ENCODE results near the gene RPS6KA2.

The RPS6KA2 gene

GRCh38 chr6:166639921-166640320 lies 12.9 kb upstream of the RPS6KA2 start:
- no peak overlapping the region for H3K9ac ChIP-seq (ENCODE audit: low read depth, low read length)
- TF ChIP-seq CTCF (IDR thresholded peaks at IDR 0.05; ENCODE audit: borderline replicate concordance, extremely low read depth, low read length, poor library complexity, severe bottlenecking) = no peak
- TF ChIP-seq EZH2 (IDR thresholded peaks at IDR 0.05; ENCODE audit: borderline replicate concordance, low read depth, low read length, severe bottlenecking) = no peak
- no peak for ATAC-seq (ENCODE audit: insufficient read depth, low read depth)

DNA sequence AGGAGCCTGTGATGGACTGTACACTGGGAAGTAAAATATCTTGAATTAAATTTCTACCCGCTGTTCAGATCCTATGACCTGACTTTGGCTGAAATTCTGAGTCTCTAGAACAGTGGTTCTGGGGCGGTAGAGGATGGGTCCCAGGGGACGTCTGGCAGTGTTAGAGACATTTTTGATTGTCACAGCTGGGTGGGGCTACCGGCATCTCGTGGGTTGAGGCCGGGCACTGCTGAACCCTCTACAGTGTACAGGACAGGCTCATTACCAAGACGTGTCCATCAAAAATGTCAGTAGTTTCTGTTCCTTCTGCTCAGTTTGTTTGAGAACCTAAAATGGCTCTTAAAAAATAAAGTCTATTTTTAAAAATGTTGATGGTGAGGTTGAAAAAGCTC lies 11.5 kb upstream of the RPS6KA2 start:
- Histone ChIP-seq H3K27me3 (ENCODE audit: insufficient read depth, low read length, poor library complexity) (peaks cover 5% of the 10 kb centered on the region), H4K20me1 (ENCODE audit: insufficient read depth, low read length) (no peaks in the 10 kb centered on the region), H3K4me1 (ENCODE audit: insufficient read depth, low read length) (no peaks in the 10 kb centered on the region), H3K4me2 (ENCODE audit: insufficient read depth, low read length) (no peak overlapping the region), H3K4me3 (ENCODE audit: low read depth in 1 of 2, low read length in 2 of 2) (no peak overlapping the region), H3K9ac (ENCODE audit: low read depth, low read length) (no peak overlapping the region), H3K79me2 (ENCODE audit: insufficient read depth, low read length) (no peaks in the 10 kb centered on the region), H2AFZ (ENCODE audit: low read depth, low read length) (no peak overlapping the region), H3K9me3 (ENCODE audit: insufficient read depth, low read length, severe bottlenecking) (no peaks in the 10 kb centered on the region), H3K27ac (ENCODE audit: low read length) (no peak overlapping the region), H3K36me3 (ENCODE audit: insufficient read depth, low read length) (no peaks in the 10 kb centered on the region)
- DNase-seq = no peak
- TF ChIP-seq EZH2 (IDR thresholded peaks at IDR 0.05; ENCODE audit: borderline replicate concordance, low read depth, low read length, severe bottlenecking) (no peak), CTCF (IDR thresholded peaks at IDR 0.05; ENCODE audit: borderline replicate concordance, extremely low read depth, low read length, poor library complexity, severe bottlenecking) (no peak)
- ATAC-seq (ENCODE audit: insufficient read depth, low read depth) = no peak

More at GRCh38 chr6:166639921-166640320, 12.9 kb upstream of the RPS6KA2 start:
- H3K9me3 ChIP-seq (ENCODE audit: insufficient read depth, low read length, severe bottlenecking) = no peaks in the 10 kb centered on the region
- H3K4me3 ChIP-seq (ENCODE audit: low read depth in 1 of 2, low read length in 2 of 2) = no peak overlapping the region
- H3K4me2 ChIP-seq (ENCODE audit: insufficient read depth, low read length) = no peak overlapping the region
- no peak overlapping the region for H2AFZ ChIP-seq (ENCODE audit: low read depth, low read length)
- no peak for DNase-seq
- no peaks in the 10 kb centered on the region for H3K4me1 ChIP-seq (ENCODE audit: insufficient read depth, low read length)
- peaks cover 5% of the 10 kb centered on the region for H3K27me3 ChIP-seq (ENCODE audit: insufficient read depth, low read length, poor library complexity)
- H3K27ac ChIP-seq (ENCODE audit: low read length) = no peak overlapping the region
- H4K20me1 ChIP-seq (ENCODE audit: insufficient read depth, low read length) = no peaks in the 10 kb centered on the region
- no peaks in the 10 kb centered on the region for H3K79me2 ChIP-seq (ENCODE audit: insufficient read depth, low read length)
- no peaks in the 10 kb centered on the region for H3K36me3 ChIP-seq (ENCODE audit: insufficient read depth, low read length)

DNA sequence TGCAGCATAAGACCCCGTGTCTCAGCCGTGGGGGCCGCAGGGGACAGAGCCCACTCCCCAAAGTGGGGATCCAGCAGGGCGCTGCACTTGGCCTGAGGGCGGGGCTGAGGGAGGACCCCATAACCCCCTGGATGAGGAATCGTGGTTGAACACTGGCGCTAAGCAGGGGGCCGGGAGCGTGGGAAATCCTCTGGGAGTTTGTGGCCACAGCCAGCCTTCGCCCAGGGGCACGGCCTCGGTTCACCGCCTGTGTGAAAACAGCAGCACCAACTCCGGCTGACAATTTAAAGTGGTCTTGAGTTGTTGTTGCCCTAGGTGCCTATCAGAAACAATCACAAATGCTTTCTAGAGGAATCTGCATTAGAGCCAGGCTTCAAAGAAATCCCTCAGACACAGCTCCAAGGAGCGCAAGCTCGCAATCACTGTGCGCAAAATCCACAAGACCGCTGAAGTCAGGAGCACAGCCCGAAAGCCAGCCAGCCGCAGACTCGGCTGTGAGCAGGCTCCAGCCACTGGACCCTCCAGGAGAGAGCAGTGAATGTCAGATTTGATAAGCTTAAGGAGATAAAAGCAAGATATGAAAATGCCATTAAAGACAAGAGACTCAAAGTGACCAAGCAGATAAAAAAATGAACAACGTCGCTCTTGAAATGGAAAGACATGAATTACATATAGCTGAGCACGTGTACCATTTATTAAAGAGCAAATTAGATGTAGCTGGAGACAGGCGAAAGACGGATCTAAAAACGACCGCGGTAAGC lies 10.9 kb upstream of the RPS6KA2 start:
- Histone ChIP-seq H3K27ac (ENCODE audit: low read length) (no peak overlapping the region), H3K4me2 (ENCODE audit: insufficient read depth, low read length) (no peak overlapping the region), H4K20me1 (ENCODE audit: insufficient read depth, low read length) (no peaks in the 10 kb centered on the region), H3K36me3 (ENCODE audit: insufficient read depth, low read length) (no peaks in the 10 kb centered on the region), H2AFZ (ENCODE audit: low read depth, low read length) (no peak overlapping the region), H3K27me3 (ENCODE audit: insufficient read depth, low read length, poor library complexity) (peaks cover 5% of the 10 kb centered on the region), H3K4me1 (ENCODE audit: insufficient read depth, low read length) (no peaks in the 10 kb centered on the region), H3K79me2 (ENCODE audit: insufficient read depth, low read length) (no peaks in the 10 kb centered on the region), H3K4me3 (ENCODE audit: low read depth in 1 of 2, low read length in 2 of 2) (no peak overlapping the region), H3K9me3 (ENCODE audit: insufficient read depth, low read length, severe bottlenecking) (no peaks in the 10 kb centered on the region), H3K9ac (ENCODE audit: low read depth, low read length) (no peak overlapping the region)
- DNase-seq (no peak), ATAC-seq (ENCODE audit: insufficient read depth, low read depth) (no peak)
- TF ChIP-seq CTCF (IDR thresholded peaks at IDR 0.05; ENCODE audit: borderline replicate concordance, extremely low read depth, low read length, poor library complexity, severe bottlenecking) = no peak
- TF ChIP-seq EZH2 (IDR thresholded peaks at IDR 0.05; ENCODE audit: borderline replicate concordance, low read depth, low read length, severe bottlenecking) = no peak
